Measurements from ENCODE around the gene MT1B. TPM values are rescaled to one million over a fixed set of nuclear protein-coding genes. Genes with fewer than 3 reads are reported as not detected.

Gene MT1B
- total and polyA plus RNA-seq, 7 donors, result not detected

DNA sequence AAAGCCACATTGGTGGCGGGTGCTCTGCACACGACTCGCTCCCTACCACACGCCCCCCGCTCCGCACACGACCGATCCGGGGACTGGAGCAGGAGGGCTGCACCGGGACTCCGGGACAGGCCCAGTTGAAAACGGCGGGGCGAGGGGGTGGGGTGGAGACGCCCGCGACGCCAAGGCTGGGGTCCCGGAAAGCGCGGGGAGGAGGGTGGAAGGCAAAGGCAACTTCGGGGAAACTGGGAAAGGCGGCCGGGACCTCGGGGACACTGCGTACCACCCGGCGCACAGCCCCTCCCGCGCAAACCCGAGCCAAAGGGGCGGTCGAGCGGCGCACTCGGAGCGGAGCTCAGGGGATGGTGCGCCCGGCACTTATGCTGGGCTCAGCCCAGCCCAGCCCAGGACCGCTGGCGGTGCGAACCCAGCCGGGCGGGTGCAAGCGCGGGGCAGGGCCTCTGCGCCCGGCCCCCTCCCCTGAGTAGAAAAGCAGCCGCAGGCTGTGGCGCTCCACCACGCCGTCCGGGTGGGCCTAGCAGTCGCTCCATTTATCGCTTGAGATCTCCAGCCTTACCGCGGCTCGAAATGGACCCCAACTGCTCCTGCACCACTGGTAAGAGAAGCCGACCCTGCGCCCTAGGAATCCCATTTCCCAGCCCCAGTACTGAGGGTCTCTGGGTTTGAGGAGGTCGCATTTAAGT is 19.4 kb upstream of the MT1B start, which contains the start of gene MT1M:
Gene MT1M (plus strand): TSS at position 504 of the 692 bp plus-strand sequence. CDS start 73 bp downstream, at position 577.
- Histone ChIP-seq H3K27me3 (peaks cover 6 to 39% (median 24%) of the 10 kb centered on the region in 3 donors), H3K27ac (peak within 1 kb of the TSS; percentile 70 to 73 (median 72)), H3K4me3 (peak within 1 kb of the TSS; percentile 37 to 54 (median 52)), H3K9me3 (no peaks in the 10 kb centered on the region), H3K36me3 (no peaks in the 10 kb centered on the region), H3K4me1 (peaks cover 0 to 31% (median 26%) of the 10 kb centered on the region in 4 donors)
- intact Hi-C loops (cut with DNase I), result no loop called here
- DNase-seq, result peak; percentile 83
- 1% methylated on average over 61 of the region's 61 CpGs for WGBS, 2 donors
- TF ChIP-seq, protein P1, sequence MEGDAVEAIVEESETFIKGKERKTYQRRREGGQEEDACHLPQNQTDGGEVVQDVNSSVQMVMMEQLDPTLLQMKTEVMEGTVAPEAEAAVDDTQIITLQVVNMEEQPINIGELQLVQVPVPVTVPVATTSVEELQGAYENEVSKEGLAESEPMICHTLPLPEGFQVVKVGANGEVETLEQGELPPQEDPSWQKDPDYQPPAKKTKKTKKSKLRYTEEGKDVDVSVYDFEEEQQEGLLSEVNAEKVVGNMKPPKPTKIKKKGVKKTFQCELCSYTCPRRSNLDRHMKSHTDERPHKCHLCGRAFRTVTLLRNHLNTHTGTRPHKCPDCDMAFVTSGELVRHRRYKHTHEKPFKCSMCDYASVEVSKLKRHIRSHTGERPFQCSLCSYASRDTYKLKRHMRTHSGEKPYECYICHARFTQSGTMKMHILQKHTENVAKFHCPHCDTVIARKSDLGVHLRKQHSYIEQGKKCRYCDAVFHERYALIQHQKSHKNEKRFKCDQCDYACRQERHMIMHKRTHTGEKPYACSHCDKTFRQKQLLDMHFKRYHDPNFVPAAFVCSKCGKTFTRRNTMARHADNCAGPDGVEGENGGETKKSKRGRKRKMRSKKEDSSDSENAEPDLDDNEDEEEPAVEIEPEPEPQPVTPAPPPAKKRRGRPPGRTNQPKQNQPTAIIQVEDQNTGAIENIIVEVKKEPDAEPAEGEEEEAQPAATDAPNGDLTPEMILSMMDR (IDR thresholded peaks at IDR 0.05), result no peak
- TF ChIP-seq EP300 (IDR thresholded peaks at IDR 0.05) (peak in 3 of 4 donors; percentile 53 to 92 (median 67)), POLR2A (IDR thresholded peaks at IDR 0.05) (peak; percentile 28 to 44), POLR2AphosphoS5 (IDR thresholded peaks at IDR 0.05) (peak; percentile 52 to 81 (median 78))

DNA sequence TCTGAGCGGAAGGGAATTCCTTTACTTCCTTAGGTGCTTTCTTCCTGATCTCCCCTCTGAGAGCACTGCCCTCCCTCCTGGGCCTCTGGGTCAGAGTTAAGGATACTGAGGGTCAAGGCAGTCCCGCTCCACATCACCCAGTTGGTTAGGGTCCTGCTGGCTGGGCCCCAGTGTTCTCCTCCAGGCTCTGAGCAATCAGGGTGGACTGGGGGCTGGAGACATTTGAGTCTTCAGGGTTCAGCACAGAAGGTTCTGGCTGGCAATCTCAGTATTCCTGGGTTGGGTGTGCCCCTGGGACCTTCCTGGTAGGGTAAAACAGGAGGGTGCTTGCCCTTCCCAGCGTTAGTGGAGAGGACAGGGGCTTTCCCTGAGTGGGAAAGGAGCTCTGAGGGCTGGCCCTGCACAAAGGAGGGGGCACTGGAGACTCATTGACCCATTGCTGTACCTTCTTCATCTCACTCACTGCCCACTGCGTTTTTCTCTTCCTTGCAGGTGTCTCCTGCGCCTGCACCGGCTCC is 18.8 kb upstream of the MT1B start:
- peaks cover 0 to 31% (median 25%) of the 10 kb centered on the region in 4 donors for H3K4me1 ChIP-seq
- WGBS, 2 donors, result 34 to 41% methylated on average over 6 of the region's 6 CpGs
- intact Hi-C loops (cut with DNase I), result no loop called here
- peaks cover 6 to 45% (median 30%) of the 10 kb centered on the region in 3 donors for H3K27me3 ChIP-seq
- no peaks in the 10 kb centered on the region for H3K9me3 ChIP-seq
- peak overlapping the region; percentile 70 to 73 (median 72) for H3K27ac ChIP-seq
- H3K36me3 ChIP-seq, result no peaks in the 10 kb centered on the region
- TF ChIP-seq, protein P1 (IDR thresholded peaks at IDR 0.05), result no peak
- TF ChIP-seq POLR2AphosphoS5 (IDR thresholded peaks at IDR 0.05) (no peak), POLR2A (IDR thresholded peaks at IDR 0.05) (no peak), EP300 (IDR thresholded peaks at IDR 0.05) (no peak)
- no peak for DNase-seq
- H3K4me3 ChIP-seq, result peak overlapping the region; percentile 37 to 54 (median 52)

DNA sequence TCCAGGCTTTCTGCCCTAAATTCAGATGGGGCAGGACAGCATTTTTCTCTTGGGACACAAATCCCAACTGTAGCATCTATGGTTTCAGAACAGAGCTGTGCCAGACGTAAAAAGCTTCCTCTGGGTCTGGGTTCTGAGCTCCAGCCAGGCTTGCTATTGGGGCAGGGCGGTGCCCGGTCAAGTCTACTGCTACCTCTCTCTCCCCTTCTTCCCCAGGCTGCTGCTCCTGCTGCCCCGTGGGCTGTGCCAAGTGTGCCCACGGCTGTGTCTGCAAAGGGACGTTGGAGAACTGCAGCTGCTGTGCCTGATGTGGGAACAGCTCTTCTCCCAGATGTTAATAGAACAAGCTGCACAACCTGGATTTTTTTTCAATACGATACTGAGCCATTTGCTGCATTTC is 18.2 kb upstream of the MT1B start:
- 50 to 63% methylated on average over 7 of the region's 7 CpGs for WGBS, 2 donors
- Histone ChIP-seq H3K27ac (peak overlapping the region in 2 of 4 donors; percentile 71 to 73), H3K36me3 (no peaks in the 10 kb centered on the region), H3K27me3 (peaks cover 7 to 52% (median 36%) of the 10 kb centered on the region in 3 donors), H3K9me3 (no peaks in the 10 kb centered on the region), H3K4me3 (peak overlapping the region; percentile 4 to 54 (median 52)), H3K4me1 (peaks cover 0 to 38% (median 31%) of the 10 kb centered on the region in 4 donors)
- DNase-seq, result no peak
- TF ChIP-seq EP300 (IDR thresholded peaks at IDR 0.05) (no peak), POLR2AphosphoS5 (IDR thresholded peaks at IDR 0.05) (no peak), POLR2A (IDR thresholded peaks at IDR 0.05) (no peak)
- TF ChIP-seq, protein P1 (IDR thresholded peaks at IDR 0.05), result no peak
- intact Hi-C loops (cut with DNase I), result no loop called here

DNA sequence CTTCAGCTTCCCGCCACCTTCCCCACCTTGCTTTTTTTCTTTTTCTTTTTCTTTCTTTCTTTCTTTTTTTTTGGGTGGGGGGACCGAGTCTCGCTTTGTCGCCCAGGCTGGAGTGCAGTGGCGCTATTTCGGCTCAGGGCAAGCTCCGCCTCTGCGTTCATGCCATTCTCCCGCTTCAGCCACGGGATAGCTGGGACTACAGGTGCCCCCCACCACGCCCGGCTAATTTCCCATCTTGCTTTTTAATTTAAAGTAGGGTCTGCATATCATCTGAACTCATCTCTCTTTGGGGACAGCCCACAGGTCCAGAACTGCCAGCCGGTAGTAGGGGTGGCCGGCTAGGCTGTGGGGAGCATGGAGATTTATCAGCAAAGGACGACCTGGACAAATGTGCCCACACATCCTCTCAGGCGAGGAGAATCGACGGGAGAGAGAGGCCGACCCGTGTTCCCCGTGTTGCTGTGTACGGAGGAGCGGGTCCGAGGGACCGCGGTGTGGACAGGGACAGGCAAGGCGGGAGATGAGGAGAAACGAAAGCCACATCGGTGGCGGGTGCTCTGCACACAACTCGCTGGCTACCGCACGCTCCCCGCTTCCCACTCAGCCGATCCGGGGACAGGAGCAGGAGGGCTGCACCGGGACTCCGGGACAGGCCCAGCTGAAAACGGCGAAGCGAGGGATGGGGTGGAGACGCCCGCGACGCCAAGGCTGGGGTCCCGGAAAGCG is 16.8 kb upstream of the MT1B start:
- no peak for DNase-seq
- TF ChIP-seq, protein P1 (IDR thresholded peaks at IDR 0.05), result no peak
- TF ChIP-seq EP300 (IDR thresholded peaks at IDR 0.05) (no peak), POLR2AphosphoS5 (IDR thresholded peaks at IDR 0.05) (no peak), POLR2A (IDR thresholded peaks at IDR 0.05) (no peak)
- peaks cover 14 to 65% (median 48%) of the 10 kb centered on the region in 3 donors for H3K27me3 ChIP-seq
- no peak overlapping the region for H3K27ac ChIP-seq
- H3K36me3 ChIP-seq, result no peaks in the 10 kb centered on the region
- whole genome bisulfite sequencing, 2 donors, result 27 to 57% methylated on average over 47 of the region's 47 CpGs
- intact Hi-C loops (cut with DNase I), result no loop called here
- H3K4me1 ChIP-seq, result peaks cover 0 to 45% (median 35%) of the 10 kb centered on the region in 4 donors
- peak overlapping the region in 3 of 4 donors; percentile 5 to 32 (median 15) for H3K4me3 ChIP-seq
- H3K9me3 ChIP-seq, result no peaks in the 10 kb centered on the region

Data from sigmoid colon (tissue), 7 donors.